NB4 (cell line): ENCODE measurements around the gene CDH13.

ENCODE experiments used
- CTCF ChIP-seq: IDR thresholded peaks from one replicate; pipeline ENCODE4 v1.5.1; 2012; ENCODE audit warnings: low read depth, low read length
- MAX ChIP-seq: IDR thresholded peaks from 2 replicates; pipeline ENCODE4 v1.6.1; 2011; ENCODE audit warnings: low read depth, low read length

GRCh38 chr16:83269048-83269447 is 642.3 kb downstream of the CDH13 start:
- no peak for TF ChIP-seq CTCF
- no peak for TF ChIP-seq MAX
